ENCODE results near the gene MOCS3.

Gene MOCS3

DNA sequence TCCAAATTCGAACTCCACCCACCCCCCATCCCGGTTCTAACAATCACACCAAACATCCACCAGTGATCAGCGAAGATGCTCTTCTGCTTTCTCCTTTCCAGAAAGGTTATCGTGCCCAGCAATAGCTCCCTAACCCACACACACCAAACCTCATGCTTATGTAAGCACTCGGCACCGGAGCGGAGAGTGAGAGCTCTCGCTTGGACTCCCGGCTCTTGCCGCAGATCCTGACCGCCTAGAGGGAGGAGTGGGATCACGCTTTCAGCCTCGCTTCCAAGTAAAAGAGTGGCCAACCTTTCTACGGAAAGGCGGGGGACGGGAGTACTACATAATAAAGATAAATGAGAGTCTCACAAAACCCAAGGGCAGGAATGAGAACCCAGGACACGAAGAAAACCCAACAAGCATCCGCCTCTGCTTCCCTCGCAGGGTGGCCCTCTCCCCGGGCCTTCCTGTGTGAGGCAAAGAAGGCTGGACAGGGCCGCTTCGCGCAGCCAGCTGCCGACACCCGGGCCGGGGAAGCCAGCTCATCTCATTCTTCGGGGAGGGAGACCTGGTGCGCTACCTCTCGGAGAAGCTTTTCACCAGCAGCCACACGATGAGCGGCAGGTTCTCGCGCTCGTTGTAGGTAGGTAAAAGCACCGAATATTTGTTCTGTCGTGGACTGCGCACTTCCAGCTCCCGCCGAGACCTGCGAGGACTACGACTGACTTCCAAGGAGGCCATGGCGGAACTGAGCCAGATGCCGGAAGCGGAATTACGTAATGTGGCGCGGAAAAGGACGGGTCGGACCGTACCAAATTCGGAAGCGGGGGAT lies 612 bp upstream of the MOCS3 start, which contains the start of gene DPM1:
Gene DPM1 (minus strand): TSS at position 735 of the 817 bp plus-strand sequence. CDS start 9 bp downstream, at position 726.
- peaks cover 51% of the 10 kb centered on the region for H3K4me1 Mint-ChIP-seq
- H3K9me3 Mint-ChIP-seq: no peaks in the 10 kb centered on the region
- H3K27ac Mint-ChIP-seq: peak within 1 kb of the TSS; percentile 100
- peak within 1 kb of the TSS; percentile 99 for H3K4me3 Mint-ChIP-seq
- TF ChIP-seq, protein P1, sequence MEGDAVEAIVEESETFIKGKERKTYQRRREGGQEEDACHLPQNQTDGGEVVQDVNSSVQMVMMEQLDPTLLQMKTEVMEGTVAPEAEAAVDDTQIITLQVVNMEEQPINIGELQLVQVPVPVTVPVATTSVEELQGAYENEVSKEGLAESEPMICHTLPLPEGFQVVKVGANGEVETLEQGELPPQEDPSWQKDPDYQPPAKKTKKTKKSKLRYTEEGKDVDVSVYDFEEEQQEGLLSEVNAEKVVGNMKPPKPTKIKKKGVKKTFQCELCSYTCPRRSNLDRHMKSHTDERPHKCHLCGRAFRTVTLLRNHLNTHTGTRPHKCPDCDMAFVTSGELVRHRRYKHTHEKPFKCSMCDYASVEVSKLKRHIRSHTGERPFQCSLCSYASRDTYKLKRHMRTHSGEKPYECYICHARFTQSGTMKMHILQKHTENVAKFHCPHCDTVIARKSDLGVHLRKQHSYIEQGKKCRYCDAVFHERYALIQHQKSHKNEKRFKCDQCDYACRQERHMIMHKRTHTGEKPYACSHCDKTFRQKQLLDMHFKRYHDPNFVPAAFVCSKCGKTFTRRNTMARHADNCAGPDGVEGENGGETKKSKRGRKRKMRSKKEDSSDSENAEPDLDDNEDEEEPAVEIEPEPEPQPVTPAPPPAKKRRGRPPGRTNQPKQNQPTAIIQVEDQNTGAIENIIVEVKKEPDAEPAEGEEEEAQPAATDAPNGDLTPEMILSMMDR (IDR thresholded peaks at IDR 0.05): no peak
- H3K27me3 Mint-ChIP-seq (ENCODE audit: low read depth, poor library complexity): peaks cover 3% of the 10 kb centered on the region
- peaks cover 39% of the 10 kb centered on the region for H3K36me3 Mint-ChIP-seq (ENCODE audit: low read depth)
- DNase-seq: peak; percentile 89

DNA sequence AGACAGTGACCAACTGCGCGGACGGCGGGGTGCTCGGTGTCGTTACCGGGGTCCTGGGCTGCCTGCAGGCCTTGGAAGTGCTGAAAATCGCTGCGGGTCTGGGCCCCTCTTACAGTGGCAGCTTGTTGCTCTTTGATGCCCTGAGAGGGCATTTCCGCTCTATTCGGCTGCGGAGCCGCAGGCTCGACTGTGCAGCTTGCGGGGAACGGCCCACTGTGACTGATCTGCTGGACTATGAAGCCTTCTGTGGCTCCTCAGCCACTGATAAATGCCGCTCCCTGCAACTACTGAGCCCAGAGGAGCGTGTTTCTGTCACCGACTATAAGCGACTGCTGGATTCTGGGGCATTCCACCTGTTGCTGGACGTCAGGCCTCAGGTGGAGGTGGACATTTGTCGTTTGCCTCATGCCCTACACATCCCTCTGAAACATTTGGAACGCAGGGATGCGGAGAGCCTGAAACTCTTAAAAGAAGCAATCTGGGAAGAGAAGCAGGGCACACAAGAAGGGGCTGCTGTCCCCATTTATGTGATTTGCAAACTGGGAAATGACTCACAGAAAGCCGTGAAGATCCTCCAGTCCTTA lies 1.0 kb downstream of the MOCS3 start:
- TF ChIP-seq, protein P1 (IDR thresholded peaks at IDR 0.05): no peak
- peaks cover 51% of the 10 kb centered on the region for H3K4me1 Mint-ChIP-seq
- peaks cover 13% of the 10 kb centered on the region for H3K27me3 Mint-ChIP-seq (ENCODE audit: low read depth, poor library complexity)
- no peaks in the 10 kb centered on the region for H3K9me3 Mint-ChIP-seq
- H3K36me3 Mint-ChIP-seq (ENCODE audit: low read depth): peaks cover 33% of the 10 kb centered on the region
- peak overlapping the region; percentile 100 for H3K27ac Mint-ChIP-seq
- peak overlapping the region; percentile 99 for H3K4me3 Mint-ChIP-seq
- DNase-seq: peak; percentile 20

- H3K4me3 Mint-ChIP-seq: peak overlapping the region; percentile 48
- no peak overlapping the region for H3K27ac Mint-ChIP-seq
- H3K9me3 Mint-ChIP-seq: no peaks in the 10 kb centered on the region
- H3K36me3 Mint-ChIP-seq (ENCODE audit: low read depth): peaks cover 3% of the 10 kb centered on the region
- peak; percentile 61 for DNase-seq
- TF ChIP-seq, protein P1 (IDR thresholded peaks at IDR 0.05): no peak
- H3K4me1 Mint-ChIP-seq: peaks cover 23% of the 10 kb centered on the region
- H3K27me3 Mint-ChIP-seq (ENCODE audit: low read depth, poor library complexity): peaks cover 60% of the 10 kb centered on the region
Observed at GRCh38 chr20:50967586-50967985, 9.0 kb downstream of the MOCS3 start.

GRCh38 chr20:50968289-50968688 lies 9.7 kb downstream of the MOCS3 start:
- Mint-ChIP-seq H3K9me3 (no peaks in the 10 kb centered on the region), H3K4me1 (peaks cover 23% of the 10 kb centered on the region), H3K27ac (peak overlapping the region; percentile 72), H3K4me3 (no peak overlapping the region), H3K36me3 (ENCODE audit: low read depth) (no peaks in the 10 kb centered on the region), H3K27me3 (ENCODE audit: low read depth, poor library complexity) (peaks cover 65% of the 10 kb centered on the region)
- TF ChIP-seq, protein P1 (IDR thresholded peaks at IDR 0.05): no peak
- DNase-seq: no peak

DNA sequence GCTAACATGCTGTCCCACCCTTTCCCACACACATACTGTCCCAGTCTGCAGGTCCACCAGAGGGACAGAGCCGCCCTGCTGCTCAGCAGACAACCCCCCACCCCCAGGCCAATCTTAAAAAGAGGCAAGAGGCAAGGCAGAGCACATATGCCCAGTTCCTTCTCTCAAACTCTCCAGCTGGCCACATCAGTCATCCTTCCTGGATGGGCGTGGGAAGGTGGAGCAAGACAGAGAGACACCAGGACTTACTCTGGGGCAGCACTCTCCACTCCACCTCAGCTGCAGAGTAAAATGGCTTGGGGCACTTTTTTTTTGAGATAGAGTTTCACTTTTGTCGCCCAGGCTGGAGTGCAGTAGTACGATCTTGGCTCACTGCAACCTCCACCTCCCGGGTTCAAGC lies 10.8 kb downstream of the MOCS3 start:
- TF ChIP-seq, protein P1 (IDR thresholded peaks at IDR 0.05): no peak
- H3K36me3 Mint-ChIP-seq (ENCODE audit: low read depth): no peaks in the 10 kb centered on the region

More for the DNA sequence above, 10.8 kb downstream of the MOCS3 start:
- H3K27ac Mint-ChIP-seq: no peak overlapping the region
- H3K4me3 Mint-ChIP-seq: no peak overlapping the region
- H3K27me3 Mint-ChIP-seq (ENCODE audit: low read depth, poor library complexity): peaks cover 65% of the 10 kb centered on the region
- H3K4me1 Mint-ChIP-seq: peaks cover 23% of the 10 kb centered on the region
- H3K9me3 Mint-ChIP-seq: no peaks in the 10 kb centered on the region
- DNase-seq: no peak
